ENCODE results near the gene ME2.

DNA sequence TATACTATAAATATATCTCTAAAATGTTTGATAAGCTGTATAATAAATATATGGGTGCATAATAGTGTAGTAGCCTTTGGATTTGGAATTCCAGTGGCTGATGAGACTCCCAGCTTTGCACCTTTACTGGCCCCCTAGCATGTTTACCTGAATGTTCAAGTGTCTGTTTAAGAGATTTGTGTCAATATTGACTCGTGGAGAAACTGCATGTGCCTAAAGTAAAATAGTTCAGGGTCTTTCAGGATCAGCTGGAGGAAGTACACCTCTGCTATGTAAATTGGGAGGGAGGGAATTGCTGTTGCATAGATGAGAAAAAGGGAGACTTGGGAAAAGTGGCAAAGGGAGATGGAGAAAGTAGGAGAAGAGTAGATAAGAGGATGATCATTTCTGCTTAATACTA is 23.9 kb downstream of the ME2 start:
- TF ChIP-seq, protein P1, sequence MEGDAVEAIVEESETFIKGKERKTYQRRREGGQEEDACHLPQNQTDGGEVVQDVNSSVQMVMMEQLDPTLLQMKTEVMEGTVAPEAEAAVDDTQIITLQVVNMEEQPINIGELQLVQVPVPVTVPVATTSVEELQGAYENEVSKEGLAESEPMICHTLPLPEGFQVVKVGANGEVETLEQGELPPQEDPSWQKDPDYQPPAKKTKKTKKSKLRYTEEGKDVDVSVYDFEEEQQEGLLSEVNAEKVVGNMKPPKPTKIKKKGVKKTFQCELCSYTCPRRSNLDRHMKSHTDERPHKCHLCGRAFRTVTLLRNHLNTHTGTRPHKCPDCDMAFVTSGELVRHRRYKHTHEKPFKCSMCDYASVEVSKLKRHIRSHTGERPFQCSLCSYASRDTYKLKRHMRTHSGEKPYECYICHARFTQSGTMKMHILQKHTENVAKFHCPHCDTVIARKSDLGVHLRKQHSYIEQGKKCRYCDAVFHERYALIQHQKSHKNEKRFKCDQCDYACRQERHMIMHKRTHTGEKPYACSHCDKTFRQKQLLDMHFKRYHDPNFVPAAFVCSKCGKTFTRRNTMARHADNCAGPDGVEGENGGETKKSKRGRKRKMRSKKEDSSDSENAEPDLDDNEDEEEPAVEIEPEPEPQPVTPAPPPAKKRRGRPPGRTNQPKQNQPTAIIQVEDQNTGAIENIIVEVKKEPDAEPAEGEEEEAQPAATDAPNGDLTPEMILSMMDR (conservative IDR thresholded peaks at IDR 0.05) = no peak
- no peak for TF ChIP-seq ZFX (IDR thresholded peaks at IDR 0.05)
